ENCODE results near the gene ELMOD1.

GRCh38 chr11:107624983-107625684 is 34.2 kb downstream of the ELMOD1 start:
- no peak for TF ChIP-seq CTCF (conservative IDR thresholded peaks at IDR 0.05 in 1 of 2, IDR thresholded peaks at IDR 0.05 in 1 of 2; ENCODE audit: extremely low read depth in 1 of 2, insufficient read depth in 1 of 2, low read depth in 1 of 2, low read length in 2 of 2)
- no peak for TF ChIP-seq EZH2 (IDR thresholded peaks at IDR 0.05; ENCODE audit: borderline replicate concordance, low read length)
